GM12872 (cell line): Measurements from ENCODE around the gene ZNRF2.

Experiments used
- CTCF ChIP-seq: IDR thresholded peaks from 3 replicates; pipeline ENCODE4 v1.5.1; 2011; ENCODE audit warnings: low read depth, mild to moderate bottlenecking, low read length, moderate library complexity; ENCODE audit not compliant: insufficient read depth

ZNRF2 gene

GRCh38 chr7:30282735-30283134 is 1.7 kb upstream of the ZNRF2 start:
- TF ChIP-seq CTCF: no peak

GRCh38 chr7:30285067-30285535 is 704 bp downstream of the ZNRF2 start:
- no peak for TF ChIP-seq CTCF

DNA sequence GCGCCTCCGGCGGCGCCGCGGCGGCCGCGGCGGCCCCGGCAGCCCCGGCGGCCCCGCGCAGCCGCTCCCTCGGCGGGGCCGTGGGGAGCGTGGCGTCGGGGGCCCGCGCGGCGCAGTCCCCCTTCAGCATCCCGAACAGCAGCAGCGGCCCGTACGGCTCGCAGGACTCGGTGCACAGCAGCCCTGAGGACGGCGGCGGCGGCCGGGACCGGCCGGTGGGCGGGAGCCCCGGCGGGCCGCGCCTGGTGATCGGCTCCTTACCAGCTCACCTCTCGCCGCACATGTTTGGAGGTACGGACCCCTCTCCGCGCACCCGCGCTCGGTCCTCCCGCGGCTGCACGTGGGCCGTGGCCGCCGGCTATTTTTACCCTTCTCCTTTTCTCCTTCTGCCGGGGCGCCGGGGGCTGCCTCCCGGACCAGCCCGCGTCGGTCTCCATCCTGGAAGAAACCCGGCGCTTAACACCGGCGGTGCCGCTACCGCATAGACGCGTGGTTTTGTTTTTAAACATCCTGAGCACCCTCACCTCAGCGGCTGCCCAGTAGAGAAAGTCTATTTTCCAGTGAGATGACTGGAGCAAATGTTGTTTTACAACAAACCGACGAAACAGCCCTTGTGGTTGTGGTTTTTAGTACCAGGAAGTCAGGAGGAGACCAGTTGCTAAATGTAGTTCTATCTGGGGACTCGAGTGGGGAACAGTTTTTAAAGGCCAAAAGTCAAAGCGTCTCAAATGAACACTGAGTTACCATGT is 1.3 kb downstream of the ZNRF2 start:
- TF ChIP-seq CTCF: no peak

DNA sequence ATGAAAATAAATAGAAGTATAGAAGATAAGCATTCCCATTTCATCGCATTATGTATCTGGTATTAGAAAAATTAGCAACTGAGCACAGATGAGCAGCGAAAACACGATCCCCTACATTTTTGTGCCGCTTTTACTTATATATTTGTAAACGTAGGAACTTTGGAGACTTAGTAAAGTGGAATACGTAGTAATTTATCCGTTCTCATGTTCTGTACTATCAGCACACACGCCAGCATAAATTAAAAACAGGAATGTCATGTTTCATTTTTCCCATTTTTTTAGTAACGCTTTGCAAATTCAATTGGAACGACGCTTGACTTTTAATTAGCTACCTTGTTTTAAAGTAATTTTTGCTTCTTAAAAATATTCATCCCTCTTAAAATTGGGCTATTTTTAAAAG is 2.4 kb downstream of the ZNRF2 start:
- no peak for TF ChIP-seq CTCF

DNA sequence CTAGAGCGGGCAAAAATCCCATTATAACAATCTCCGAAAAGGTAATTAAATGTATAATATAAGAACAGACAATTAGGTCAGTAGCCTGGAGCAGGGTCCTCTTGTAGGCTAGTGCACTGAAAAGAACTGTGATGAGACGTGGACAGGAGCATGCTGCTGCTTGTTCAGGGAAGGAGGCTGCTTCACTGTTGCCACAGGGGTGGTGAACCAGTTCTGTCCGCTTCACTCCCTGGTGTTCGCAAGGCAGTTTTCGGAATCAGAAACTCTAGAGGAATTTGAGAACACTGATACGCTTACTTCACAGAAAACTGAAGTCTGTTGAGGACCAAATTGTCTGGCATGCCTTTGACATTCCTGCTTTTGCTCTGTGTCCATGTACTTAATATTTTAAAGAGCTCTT is 17.4 kb downstream of the ZNRF2 start:
- no peak for TF ChIP-seq CTCF

DNA sequence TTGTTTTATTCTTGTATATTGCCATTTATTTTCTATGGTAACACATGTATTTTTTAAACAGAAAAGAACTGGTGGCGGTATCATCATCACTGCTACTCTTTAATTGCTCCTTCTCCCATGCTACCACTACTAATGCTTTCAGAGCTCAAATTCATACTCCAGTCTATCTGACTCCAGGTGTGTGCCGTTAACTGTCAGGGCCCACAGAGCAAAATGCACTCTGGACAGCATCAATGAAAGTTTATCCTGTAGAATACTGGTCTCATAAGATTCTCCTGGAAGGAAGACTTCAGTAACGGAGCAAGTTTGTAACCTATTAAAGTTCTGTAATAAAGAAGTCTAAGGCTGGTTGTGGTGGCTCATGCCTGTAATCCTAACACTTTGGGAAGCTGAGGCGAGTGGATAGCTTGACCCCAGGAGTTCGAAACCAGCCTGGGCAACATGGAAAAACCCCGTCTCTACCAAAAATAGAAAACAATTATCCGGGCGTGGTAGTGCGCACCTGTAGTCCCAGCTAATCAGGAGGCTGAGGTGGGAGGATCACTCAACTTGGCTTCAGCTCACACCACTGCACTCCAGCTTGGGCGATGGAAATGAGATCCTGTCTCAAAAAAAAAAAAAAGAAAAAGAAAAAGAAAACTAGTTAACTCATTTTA is 18.4 kb downstream of the ZNRF2 start:
- TF ChIP-seq CTCF: no peak

DNA sequence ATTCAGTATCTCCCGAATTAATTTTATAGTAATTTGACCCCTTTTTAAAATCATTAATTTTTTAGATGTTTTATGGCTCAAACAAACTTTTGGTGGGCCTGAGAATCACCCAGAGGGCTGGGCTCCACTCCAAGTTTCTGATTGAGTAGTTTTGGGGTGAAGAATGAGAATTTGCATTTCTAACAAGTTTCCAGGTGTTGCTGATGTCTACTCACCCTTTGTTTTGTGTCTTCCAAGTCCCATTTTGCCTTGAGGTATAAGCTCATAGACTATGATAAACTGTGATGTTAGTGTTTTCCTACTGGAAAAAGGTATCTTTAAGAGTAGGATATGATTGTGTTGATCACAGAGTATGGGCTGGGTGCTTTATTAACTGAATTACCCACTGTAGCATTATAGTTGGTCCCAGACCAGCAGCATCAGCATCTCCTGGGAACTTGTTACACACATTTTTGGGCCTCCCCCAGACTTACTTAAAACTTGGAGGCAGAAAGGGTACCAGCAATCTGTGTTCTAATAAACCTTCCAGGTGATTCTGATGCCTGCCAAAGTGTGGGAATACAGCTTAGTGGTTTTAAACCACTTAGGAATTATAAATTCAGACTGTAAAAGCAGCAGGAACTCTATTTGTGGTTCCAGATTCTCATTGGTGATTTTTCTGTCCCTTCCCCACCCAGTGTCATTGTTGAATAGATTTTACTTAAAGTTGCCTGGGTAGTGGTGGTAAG is 19.1 kb downstream of the ZNRF2 start:
- TF ChIP-seq CTCF: no peak
